GM19324 (cell line): ENCODE data around the gene ULK3.

Experiments used
- ATAC-seq: cut with Tn5 transposase; IDR thresholded peaks from one replicate; pipeline ENCODE4 v1.9.1; 2021; ENCODE audit warnings: mild to moderate bottlenecking, moderate library complexity; ENCODE audit not compliant: unreplicated experiment, low FRiP score

The ULK3 gene

GRCh38 chr15:74869372-74869725 lies 26.4 kb upstream of the ULK3 start:
- ATAC-seq = no peak

GRCh38 chr15:74868059-74868458 lies 25.1 kb upstream of the ULK3 start:
- no peak for ATAC-seq

DNA sequence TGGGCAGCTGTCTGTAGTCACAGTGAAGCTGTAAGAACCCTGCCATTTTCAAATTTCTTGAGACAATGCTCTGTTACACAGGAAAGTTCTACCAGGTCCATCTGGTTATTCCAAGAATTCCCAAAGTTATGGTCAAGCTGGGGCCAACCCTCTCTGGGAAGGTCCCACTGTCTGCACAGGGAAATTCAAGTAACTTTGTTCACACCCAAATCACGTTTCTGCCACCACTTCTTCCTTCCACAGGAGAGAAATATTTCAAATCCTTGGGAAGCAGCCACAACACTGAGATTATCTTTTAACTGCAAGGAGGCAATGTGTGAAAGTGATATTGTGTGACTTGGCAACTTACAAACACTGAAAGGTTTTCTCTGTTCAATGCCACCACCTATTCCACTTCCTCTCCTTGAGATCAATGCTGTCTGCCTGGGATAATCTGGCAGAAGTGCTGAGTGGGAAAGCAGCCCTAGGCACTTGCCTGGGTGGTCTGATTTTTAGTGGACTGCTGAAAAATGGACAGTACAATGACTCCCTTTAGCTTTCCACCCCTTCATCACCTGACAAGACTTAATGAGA lies 24.6 kb upstream of the ULK3 start:
- ATAC-seq = no peak

DNA sequence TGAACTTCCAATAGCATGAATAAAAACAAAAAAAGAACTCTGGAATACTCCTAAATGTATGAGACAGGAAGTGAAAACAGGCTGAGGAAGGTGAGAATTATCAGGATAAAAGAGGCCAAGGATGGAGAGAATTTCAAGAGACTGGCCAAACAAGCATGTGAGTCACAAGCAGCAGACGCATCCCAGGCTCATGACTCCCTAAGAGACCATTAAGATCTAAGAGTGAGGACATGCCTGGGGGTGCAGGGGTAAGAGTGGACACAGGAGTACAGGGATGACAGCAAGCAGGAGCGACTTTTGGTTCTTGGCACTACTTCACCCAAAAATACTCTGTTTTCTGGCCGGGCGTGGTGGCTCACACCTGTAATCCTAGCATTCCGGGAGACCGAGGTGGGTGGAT lies 23.1 kb upstream of the ULK3 start:
- ATAC-seq = no peak

DNA sequence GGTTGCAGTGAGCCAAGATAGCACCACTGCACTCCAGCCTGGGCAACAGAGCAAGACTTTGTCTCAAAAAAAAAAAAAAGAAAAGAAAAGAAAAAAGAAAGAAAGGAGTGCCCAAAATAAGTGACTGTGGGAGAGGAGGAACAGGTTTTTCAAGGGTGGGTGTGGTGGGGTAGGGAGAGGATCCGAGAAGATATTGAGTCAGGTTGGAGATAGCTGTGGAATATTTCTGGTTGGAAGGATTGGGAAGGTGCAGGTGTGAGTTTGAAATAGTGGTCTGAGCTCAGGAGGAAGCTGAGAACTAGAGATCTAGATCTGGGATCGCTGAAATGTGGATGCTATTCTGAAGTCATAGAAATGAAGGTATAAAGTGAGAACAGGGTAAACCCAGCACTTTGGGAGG lies 22.4 kb upstream of the ULK3 start:
- ATAC-seq = no peak

DNA sequence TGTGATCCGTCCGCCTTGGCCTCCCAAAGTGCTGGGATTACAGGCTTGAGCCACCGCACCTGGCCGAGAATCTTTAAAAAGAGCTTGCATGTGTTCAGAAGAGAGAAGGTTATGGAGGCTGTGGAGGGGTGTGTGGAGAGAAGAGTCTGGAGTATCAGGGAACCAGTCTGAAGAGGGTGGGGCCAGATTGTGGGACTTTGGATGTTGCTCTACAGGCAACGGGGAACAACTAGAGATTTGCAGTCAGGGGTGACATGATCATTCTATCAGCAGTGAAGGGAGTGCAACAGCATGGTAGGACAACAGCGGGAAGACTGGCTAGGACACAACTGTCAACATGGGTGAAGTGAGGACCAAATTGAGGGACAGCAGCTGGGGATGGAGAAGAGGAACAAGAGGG lies 21.3 kb upstream of the ULK3 start:
- ATAC-seq = no peak

DNA sequence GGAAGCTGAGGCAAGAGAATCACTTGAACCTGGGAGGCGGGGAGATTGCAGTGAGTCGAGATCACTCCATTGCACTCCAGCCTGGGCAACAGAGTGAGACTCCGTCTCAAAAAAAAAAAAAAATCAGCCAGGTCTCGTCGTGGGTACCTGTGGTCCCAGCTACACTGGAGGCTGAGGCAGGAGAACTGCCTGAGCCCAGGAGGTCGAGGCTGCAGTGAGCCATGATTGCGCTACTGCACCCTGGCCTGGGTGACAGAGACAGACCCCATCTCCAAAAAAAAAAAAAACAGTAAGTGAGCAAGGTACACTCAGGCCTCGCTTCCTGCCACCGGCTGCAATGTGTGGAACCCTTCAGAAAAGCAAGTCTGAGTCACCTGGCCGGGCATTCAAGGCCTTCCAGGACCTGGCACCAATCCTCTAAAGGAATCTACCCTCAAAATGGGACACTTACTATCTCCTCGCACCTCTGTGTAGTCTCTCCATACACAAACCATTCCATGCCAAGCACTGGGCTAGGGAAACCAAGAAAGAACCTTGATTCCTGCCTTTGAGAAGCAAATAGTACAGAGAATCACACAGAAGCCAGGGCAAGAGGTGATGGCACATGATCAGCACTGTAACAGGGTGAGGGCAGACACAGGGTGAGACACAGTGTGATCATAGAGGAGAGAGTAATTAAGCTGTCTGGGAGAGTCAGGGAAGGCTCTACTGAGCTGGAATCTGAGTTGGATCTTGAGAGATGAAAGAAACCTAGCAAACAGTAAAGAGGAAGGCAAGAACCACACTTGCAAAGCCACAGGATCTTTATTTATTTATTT lies 20.5 kb upstream of the ULK3 start:
- ATAC-seq = no peak

DNA sequence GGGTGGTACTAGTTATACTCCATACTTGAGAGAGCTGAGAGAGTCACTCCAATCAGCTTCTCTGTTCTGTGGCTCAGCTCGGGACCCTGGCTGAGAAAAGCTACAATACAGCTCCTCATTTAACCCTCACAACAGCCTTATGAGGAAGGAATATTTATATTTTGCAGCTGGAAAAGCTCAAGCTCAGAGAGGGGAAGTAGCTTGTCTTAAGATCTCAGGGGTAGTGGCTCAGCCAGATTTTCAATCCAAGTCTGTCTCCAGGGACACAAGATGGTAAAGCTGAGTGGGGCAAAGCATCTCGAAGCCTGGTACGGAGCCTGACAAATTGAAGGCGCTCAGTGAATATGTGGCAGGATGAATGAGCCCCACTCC lies 15.4 kb upstream of the ULK3 start:
- ATAC-seq = no peak

DNA sequence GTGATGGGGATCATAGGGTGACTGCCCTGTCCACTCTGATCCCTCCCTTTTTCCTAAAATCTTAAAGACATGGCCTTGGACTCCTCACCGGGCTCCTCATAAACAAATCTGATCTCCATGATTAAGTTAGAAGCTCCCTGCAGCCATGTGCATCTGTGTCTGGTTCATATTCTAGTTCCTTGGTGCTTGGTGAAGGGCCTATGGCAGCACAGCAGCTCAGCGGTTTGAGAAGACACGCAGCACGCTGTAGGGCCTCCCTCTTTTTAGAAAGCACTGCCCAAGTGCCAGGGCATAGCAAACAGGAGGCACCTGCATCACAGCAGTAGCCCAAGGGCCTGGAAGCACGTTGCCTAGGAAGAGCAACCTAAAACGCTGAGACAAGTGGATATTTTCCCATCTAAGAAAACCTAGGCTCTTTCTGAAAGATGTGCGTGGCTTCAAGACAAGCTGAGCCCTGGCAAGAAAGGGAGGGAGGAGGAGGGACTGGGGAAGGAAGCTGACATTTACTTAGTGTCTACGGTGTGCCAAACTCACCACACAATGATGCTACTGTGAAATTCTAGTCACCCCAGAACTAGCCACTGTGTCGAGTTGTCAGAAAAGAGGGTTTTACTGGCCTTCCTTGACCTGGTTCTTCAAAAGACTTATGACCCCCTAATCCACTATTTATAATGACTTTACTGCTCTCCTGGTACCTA lies 14.9 kb upstream of the ULK3 start:
- no peak for ATAC-seq

GRCh38 chr15:74857082-74857655 lies 14.2 kb upstream of the ULK3 start:
- no peak for ATAC-seq

- ATAC-seq = no peak
These were observed 13.6 kb upstream of the ULK3 start for GRCh38 chr15:74856537-74856936.

- ATAC-seq = no peak
These were observed 12.9 kb upstream of the ULK3 start for GRCh38 chr15:74855857-74856256.

DNA sequence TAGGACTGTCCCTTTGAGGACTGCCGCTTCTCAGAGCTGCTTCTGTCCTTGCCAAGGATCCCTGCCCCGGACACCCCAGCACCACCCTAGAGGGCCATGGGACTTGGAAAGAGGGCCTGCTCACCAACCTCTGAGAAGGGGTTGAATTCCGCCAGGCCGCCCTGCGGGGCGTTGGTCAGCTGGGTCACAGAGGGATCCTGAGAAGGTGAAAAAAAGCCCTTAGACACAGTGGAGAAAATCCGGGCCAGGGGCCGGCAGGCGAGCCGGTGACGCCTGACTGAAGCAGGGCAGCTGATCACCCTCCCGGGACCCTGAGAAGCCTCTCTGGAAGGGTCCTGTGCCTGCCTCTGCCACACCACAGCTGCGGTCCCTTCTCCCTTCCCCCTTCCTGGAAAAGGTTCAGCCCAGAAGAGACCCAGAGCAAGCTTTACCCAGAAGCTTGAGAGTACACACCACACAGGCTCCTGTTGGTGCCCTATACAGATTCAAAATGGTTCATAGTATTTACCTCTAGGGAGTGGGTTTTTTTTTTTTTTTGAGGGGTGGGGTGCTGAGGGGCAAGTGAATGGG lies 11.6 kb upstream of the ULK3 start:
- ATAC-seq = no peak

DNA sequence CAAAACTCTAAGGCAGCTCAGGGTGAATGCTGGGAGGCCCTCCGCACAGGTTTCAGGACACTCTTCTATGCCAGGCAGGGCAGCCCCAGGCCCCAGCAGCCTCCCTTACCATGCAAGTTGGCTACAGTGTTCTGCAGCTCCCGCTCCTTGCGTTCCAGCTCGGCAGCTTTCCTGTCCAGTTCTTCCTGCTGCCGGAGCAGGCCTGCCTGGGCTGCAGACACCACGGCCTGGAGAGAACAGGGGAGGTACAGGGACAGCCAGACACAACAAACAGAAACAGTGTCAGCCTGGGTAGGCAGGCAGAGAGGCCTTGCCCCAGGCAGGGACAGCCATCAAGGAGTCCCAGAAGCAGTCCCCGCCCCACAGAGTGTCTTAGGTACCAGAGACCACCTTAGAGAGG lies 9.0 kb upstream of the ULK3 start:
- no peak for ATAC-seq

GRCh38 chr15:74850393-74850792 lies 7.4 kb upstream of the ULK3 start:
- no peak for ATAC-seq

- ATAC-seq = no peak
These were observed 4.5 kb upstream of the ULK3 start for GRCh38 chr15:74847432-74847831.

GRCh38 chr15:74845581-74845980 lies 2.6 kb upstream of the ULK3 start:
- ATAC-seq = no peak

GRCh38 chr15:74845208-74845568 lies 2.2 kb upstream of the ULK3 start:
- no peak for ATAC-seq

DNA sequence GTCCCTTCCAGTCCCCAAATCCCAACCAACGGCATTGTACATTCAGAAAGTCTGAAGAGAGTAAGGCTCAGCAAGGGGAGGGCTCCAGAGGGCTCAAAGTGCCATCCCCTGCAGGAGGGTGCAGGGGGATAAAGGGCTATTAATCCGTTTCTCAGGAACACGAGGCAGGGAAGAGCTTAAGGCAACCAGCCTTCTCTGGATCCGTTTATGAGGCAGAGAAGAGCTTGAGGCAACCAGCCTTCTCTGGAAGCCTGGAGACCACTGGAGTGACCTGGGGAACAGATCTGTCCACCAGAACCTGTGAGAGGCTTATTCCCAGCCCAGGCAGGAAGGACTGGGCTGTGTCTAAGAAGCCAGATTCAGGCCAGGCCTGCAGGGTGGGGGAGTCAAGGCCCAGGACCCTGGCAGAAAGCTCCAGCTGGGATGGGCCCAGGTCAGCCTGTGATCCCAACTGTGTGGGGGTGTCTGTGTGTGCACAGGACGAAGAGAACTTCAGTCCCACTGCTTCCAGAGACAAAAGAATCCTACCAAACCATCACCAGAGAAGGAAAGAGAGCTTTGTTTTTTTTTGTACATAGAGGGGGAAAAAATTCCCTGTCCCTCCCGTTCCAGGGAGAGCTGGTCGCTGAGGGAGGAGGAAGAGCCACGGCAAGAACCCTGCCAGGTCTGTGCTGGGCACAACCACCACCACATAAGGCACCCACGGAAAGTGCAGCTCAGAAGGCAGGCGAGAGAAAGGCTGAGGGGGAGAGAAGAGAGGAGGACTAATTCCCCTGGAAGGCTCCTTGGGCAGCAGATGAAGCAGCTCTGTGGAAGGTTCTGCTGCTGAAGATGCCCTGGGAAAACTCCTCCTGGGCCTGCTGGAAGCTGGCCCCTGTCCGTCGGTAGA lies 1.6 kb upstream of the ULK3 start:
- no peak for ATAC-seq

DNA sequence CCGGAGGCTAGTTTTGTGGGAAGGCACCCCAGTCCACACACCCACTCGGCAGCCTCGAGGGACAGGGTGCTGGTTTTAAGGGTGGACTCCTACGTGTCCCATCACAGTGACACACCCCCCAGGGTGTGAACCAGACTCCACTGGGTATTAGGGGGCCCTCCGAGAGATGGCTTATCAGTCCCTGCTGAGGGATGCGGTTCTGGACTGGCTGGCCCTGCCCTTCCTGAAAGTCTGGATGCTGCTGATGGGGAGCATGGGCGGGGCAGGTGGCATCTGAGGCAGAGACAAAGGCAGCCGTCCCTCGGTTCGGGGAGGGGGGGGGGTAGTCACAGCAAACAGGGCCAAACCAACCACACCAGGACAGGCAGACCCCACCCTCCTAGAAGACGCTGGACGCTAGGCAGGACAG lies 939 bp upstream of the ULK3 start:
- no peak for ATAC-seq
